Upper lobe of right lung (tissue), 1 donor: ENCODE results near the gene SLC49A4. TPM values are rescaled to one million over a fixed set of nuclear protein-coding genes. Genes with fewer than 3 reads are reported as not detected.

Source experiments
- ATAC-seq: fragments of 200-7000 bp; cut with Tn5 transposase; one replicate; pipeline ENCODE4 v1.9.1; 2020; ENCODE audit warnings: mild to moderate bottlenecking, moderate library complexity
- DNase-seq: peaks from one replicate; pipeline ENCODE4 v3.0.0-alpha.2; 2020
- H3K27ac ChIP-seq: fragments of 200-600 bp; one replicate; pipeline ENCODE4 v1.8.0; 2022
- H3K27me3 ChIP-seq: fragments of 200-600 bp; one replicate; pipeline ENCODE4 v1.8.0; 2022; ENCODE audit warnings: mild to moderate bottlenecking
- H3K36me3 ChIP-seq: fragments of 200-600 bp; one replicate; pipeline ENCODE4 v1.8.0; 2022
- H3K4me1 ChIP-seq: fragments of 200-600 bp; one replicate; pipeline ENCODE4 v1.8.0; 2022
- H3K4me3 ChIP-seq: fragments of 200-600 bp; one replicate; pipeline ENCODE4 v1.8.0; 2022; ENCODE audit warnings: mild to moderate bottlenecking
- H3K9me3 ChIP-seq: fragments of 200-600 bp; one replicate; pipeline ENCODE4 v1.8.0; 2022
- CTCF ChIP-seq: fragments of 200-600 bp; IDR thresholded peaks from one replicate; pipeline ENCODE4 v1.8.0; 2022; ENCODE audit warnings: antibody characterized with exemption
- intact Hi-C: fragments of 100-400 bp; cut with DNase I; formaldehyde crosslinking; loops from one replicate; pipeline ENCODE4 v1.11.0; 2022
- total RNA-seq: library from RNA; stranded (reverse); fragmentation: NEBNext Ultra II Directional; extraction: Animal tissue kit (Norgen Biotek cat#: 25700); gene quantifications from one replicate; pipeline ENCODE4 v1.2.1, GENCODE V29; 2021
- donor health status: DM: no; HTN: yes; CAD: no; lungs with severe emphysema.

The SLC49A4 gene
- total RNA-seq, 1 donor from 2014 or later: 14.2 TPM

GRCh38 chr3:122862381-122862780 is 67.5 kb downstream of the SLC49A4 start:
- Histone ChIP-seq H3K27me3 (no peaks in the 10 kb centered on the region), H3K27ac (no peak overlapping the region), H3K4me3 (no peak overlapping the region), H3K4me1 (no peaks in the 10 kb centered on the region), H3K36me3 (peaks cover 13% of the 10 kb centered on the region), H3K9me3 (no peaks in the 10 kb centered on the region)
- no peak for TF ChIP-seq CTCF
- ATAC-seq (no peak), DNase-seq (no peak)
- intact Hi-C loops: no loop called here

GRCh38 chr3:122864498-122864897 is 69.6 kb downstream of the SLC49A4 start:
- no peak for DNase-seq
- intact Hi-C loops: no loop called here
- ATAC-seq: no peak

GRCh38 chr3:122868322-122868721 is 73.5 kb downstream of the SLC49A4 start:
- DNase-seq (no peak), ATAC-seq (no peak)
- Histone ChIP-seq H3K4me3 (no peak overlapping the region), H3K4me1 (no peaks in the 10 kb centered on the region), H3K9me3 (no peaks in the 10 kb centered on the region), H3K27me3 (no peaks in the 10 kb centered on the region), H3K36me3 (peaks cover 5% of the 10 kb centered on the region), H3K27ac (no peak overlapping the region)
- TF ChIP-seq CTCF: no peak
- intact Hi-C loops: no loop called here

More at GRCh38 chr3:122864498-122864897, 69.6 kb downstream of the SLC49A4 start:
- no peaks in the 10 kb centered on the region for H3K4me1 ChIP-seq
- H3K27ac ChIP-seq: no peak overlapping the region
- H3K27me3 ChIP-seq: no peaks in the 10 kb centered on the region
- no peaks in the 10 kb centered on the region for H3K9me3 ChIP-seq
- no peak for TF ChIP-seq CTCF
- H3K36me3 ChIP-seq: peaks cover 13% of the 10 kb centered on the region
- no peak overlapping the region for H3K4me3 ChIP-seq

- Histone ChIP-seq H3K4me1 (no peaks in the 10 kb centered on the region), H3K27me3 (no peaks in the 10 kb centered on the region), H3K4me3 (no peak overlapping the region), H3K27ac (no peak overlapping the region), H3K36me3 (peaks cover 5% of the 10 kb centered on the region), H3K9me3 (no peaks in the 10 kb centered on the region)
- DNase-seq (no peak), ATAC-seq (no peak)
- no peak for TF ChIP-seq CTCF
- intact Hi-C loops: no loop called here
Measured at GRCh38 chr3:122873741-122874515, 79.1 kb downstream of the SLC49A4 start.

GRCh38 chr3:122875547-122876127 is 80.8 kb downstream of the SLC49A4 start:
- H3K4me1 ChIP-seq: no peaks in the 10 kb centered on the region
- no peak overlapping the region for H3K27ac ChIP-seq
- DNase-seq: no peak
- no peak for TF ChIP-seq CTCF
- H3K4me3 ChIP-seq: no peak overlapping the region
- intact Hi-C loops: no loop called here
- H3K36me3 ChIP-seq: peaks cover 16% of the 10 kb centered on the region
- H3K27me3 ChIP-seq: no peaks in the 10 kb centered on the region
- ATAC-seq: no peak
- no peaks in the 10 kb centered on the region for H3K9me3 ChIP-seq
